Ovary (tissue), 9 donors: ENCODE results near the gene PIAS1. TPM values are rescaled to one million over a fixed set of nuclear protein-coding genes. Genes with fewer than 3 reads are reported as not detected.

Experiments
- DNase-seq, 5 donors: peaks; one replicate each; pipeline ENCODE4 v3.0.0-alpha.2; 2019 to 2020
- H3K27ac ChIP-seq, 2 donors: fragments of 200-600 bp; one replicate each; pipeline versions ENCODE4 v1.5.1 to v1.8.0; 2019 to 2022
- H3K27me3 ChIP-seq: fragments of 200-600 bp; one replicate; pipeline ENCODE4 v1.8.0; 2022
- H3K36me3 ChIP-seq: fragments of 200-600 bp; sonication (generic); one replicate; pipeline ENCODE4 v1.5.1; 2019
- H3K4me1 ChIP-seq: one replicate; pipeline ENCODE4 v1.8.1; 2013; ENCODE audit warnings: mild to moderate bottlenecking, moderate library complexity; ENCODE audit not compliant: insufficient read depth
- H3K4me3 ChIP-seq: fragments of 200-600 bp; sonication (generic); one replicate; pipeline ENCODE4 v1.5.1; 2017
- H3K9me3 ChIP-seq, 2 donors: fragments of 200-600 bp in 1 of 2; sonication (generic) in 1 of 2; one replicate each; pipeline versions ENCODE4 v1.5.1 to v1.8.1; 2013 to 2019; ENCODE audit warnings: mild to moderate bottlenecking in 1 of 2, moderate library complexity in 1 of 2
- CTCF ChIP-seq, 3 donors: fragments of 450-650 bp in 2 of 3; fragments of 200-600 bp in 1 of 3; IDR thresholded peaks; one replicate each; pipeline versions ENCODE4 v1.5.1 to v1.8.0; 2016 to 2022; ENCODE audit warnings: antibody characterized with exemption in 3 of 3, mild to moderate bottlenecking in 1 of 3
- EP300 ChIP-seq: sonication (generic); formaldehyde crosslinking; IDR thresholded peaks from one replicate; pipeline ENCODE4 v1.6.1; 2017; ENCODE audit warnings: antibody characterized with exemption
- POLR2A ChIP-seq: fragments of 450-650 bp; IDR thresholded peaks from one replicate; pipeline ENCODE4 v1.6.1; 2017; ENCODE audit warnings: antibody characterized with exemption, mild to moderate bottlenecking, moderate library complexity
- WGBS, 3 donors: extraction: QIAGEN DNeasy Blood & Tissue Kit in 1 of 3; methylation state at CpG; one replicate each; pipeline versions ENCODE4 v1.1.5 to v1.1.7; 2013 to 2017; 5-methylcytosine and 5-hydroxymethylcytosine counted together
- intact Hi-C, 4 donors: fragments of 100-400 bp; cut with DNase I; formaldehyde crosslinking; loops; one replicate each; pipeline versions ENCODE4 v1.11.0 to v1.15.1; 2022 to 2023
- polyA plus RNA-seq, 2 donors: library from polyadenylated mRNA; stranded (reverse); fragments of 200-250 nt in 1 of 2; fragments of 350-450 nt in 1 of 2; fragmentation: Illumina TruSeq in 1 of 2; extraction: RNeasy Lipid Tissue Mini Kit (QIAGEN cat#74804) in 1 of 2; gene quantifications; one replicate each; pipeline ENCODE4 v1.2.3, GENCODE V29; 2013 to 2014
- total RNA-seq, 7 donors: library from RNA; depleted of rRNA in 2 of 7; stranded (reverse); fragments of >200 nt in 2 of 7; fragmentation: NEBNext Ultra II Directional in 3 of 7; extraction: Animal tissue kit (Norgen Biotek cat#: 25700) in 3 of 7; gene quantifications; one replicate each; pipeline versions ENCODE4 v1.1.0 to v1.2.4, GENCODE V29; 2016 to 2023
- donor health status: DM: no; HTN: no; CAD: no; lungs with moderate emphysema.
- donor health status: DM: no; HTN: no; CAD: no.
- donor health status: Bipolar disorder and iron deficiency.
- donor health status: DM: yes; HTN: yes; CAD: no.
- donor health status: DM: no; HTN: no; CAD: no.
- donor health status: DM: yes; HTN: yes; CAD: no.

The PIAS1 gene
- total and polyA plus RNA-seq, 9 donors = 18.6 to 75.4 (median 48.6) TPM

GRCh38 chr15:68197661-68198437, 143.7 kb downstream of the PIAS1 start:
- no peak overlapping the region for H3K4me3 ChIP-seq
- intact Hi-C loops = loop anchor here in 1 of 4 donors (10.0 kb wide), 1 partner anchor 1023 kb away; no protein-coding TSS in a partner anchor
- H3K27me3 ChIP-seq = no peaks in the 10 kb centered on the region
- peak in 1 of 5 donors; percentile 22 for DNase-seq
- TF ChIP-seq CTCF (IDR thresholded peaks at IDR 0.05) (no peak), POLR2A (no peak), EP300 (no peak)
- H3K9me3 ChIP-seq = no peaks in the 10 kb centered on the region
- 66 to 77% (median 67%) methylated on average over 9 to 11 of the region's 11 CpGs for WGBS, 3 donors
- H3K36me3 ChIP-seq = no peaks in the 10 kb centered on the region
- H3K4me1 ChIP-seq = peaks cover 18% of the 10 kb centered on the region
- H3K27ac ChIP-seq = no peak overlapping the region

DNA sequence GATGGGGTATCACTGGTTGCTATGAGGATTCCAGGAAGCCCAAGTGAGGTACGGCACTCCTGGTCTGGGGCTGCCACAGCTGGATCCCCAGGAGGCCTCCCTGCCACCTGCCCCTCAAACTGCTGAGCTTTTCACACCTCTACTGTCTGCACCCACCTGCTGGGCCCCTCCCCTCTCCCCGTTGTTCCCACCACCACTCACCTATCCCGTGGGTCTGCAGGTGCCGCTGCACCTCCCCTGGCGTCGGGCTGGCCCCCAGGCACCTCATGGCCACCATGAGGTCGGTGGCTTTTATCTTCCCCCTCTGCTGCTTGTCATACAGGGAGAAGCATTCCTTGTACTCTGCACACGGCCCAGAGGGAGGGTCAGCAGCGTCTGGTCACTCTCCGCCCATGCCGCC, 145.2 kb downstream of the PIAS1 start:
- Histone ChIP-seq H3K4me3 (no peak overlapping the region), H3K4me1 (peaks cover 18% of the 10 kb centered on the region), H3K9me3 (no peaks in the 10 kb centered on the region), H3K36me3 (no peaks in the 10 kb centered on the region), H3K27me3 (no peaks in the 10 kb centered on the region), H3K27ac (no peak overlapping the region)
- 39 to 56% (median 44%) methylated on average over 11 of the region's 11 CpGs for WGBS, 3 donors
- no peak for TF ChIP-seq EP300
- TF ChIP-seq CTCF (IDR thresholded peaks at IDR 0.05) = no peak
- TF ChIP-seq POLR2A = no peak
- peak in 1 of 5 donors; percentile 17 for DNase-seq
- intact Hi-C loops = loop anchor here in 1 of 4 donors (10.0 kb wide), 1 partner anchor 1025 kb away; no protein-coding TSS in a partner anchor

- DNase-seq = peak in 4 of 5 donors; percentile 30 to 62 (median 47)
- peaks cover 24% of the 10 kb centered on the region for H3K4me1 ChIP-seq
- peak overlapping the region in 1 of 2 donors; percentile 66 for H3K27ac ChIP-seq
- H3K9me3 ChIP-seq = no peaks in the 10 kb centered on the region
- WGBS, 3 donors = 25 to 56% (median 28%) methylated on average over 11 to 16 of the region's 16 CpGs
- intact Hi-C loops = no loop called here
- H3K4me3 ChIP-seq = no peak overlapping the region
- no peaks in the 10 kb centered on the region for H3K27me3 ChIP-seq
- no peak for TF ChIP-seq POLR2A
- TF ChIP-seq EP300 = no peak
- TF ChIP-seq CTCF (IDR thresholded peaks at IDR 0.05) = no peak
- no peaks in the 10 kb centered on the region for H3K36me3 ChIP-seq
Observed at GRCh38 chr15:68200016-68200861, 146.1 kb downstream of the PIAS1 start.

DNA sequence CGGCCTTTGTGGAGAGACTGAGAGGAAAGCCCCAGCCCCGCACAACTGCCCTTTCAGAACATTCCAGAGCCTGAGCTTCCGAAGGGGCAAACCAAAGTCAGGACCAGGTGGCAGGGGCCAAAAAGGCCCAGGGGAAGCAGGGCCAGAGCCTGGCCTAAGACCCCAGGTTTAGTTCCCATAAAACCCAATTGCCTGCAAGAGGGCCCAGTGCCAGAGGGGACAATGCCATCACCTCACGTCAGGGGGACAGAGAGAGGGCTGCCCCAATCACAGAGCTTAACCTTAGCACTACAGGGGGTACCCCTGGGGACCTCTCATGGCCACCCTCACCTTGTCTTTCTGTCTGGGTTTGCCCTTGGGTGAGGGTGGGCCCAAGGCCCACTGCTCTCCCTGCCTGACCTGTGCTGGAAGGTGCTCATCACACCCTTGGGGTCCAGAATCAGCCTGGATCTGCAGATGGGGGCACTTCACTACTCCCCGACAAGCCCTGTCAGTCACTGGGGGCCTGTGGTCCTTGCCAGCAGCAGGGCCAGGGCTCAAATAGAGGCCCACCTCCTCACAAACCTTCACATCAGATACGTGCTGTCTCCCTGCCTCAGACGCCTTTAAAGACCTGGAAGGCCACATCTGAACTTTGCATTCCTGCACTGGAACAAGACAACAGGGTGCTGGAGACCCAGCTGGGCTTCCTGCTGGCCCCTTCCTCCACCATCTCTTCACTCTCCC, 147.2 kb downstream of the PIAS1 start:
- Histone ChIP-seq H3K36me3 (no peaks in the 10 kb centered on the region), H3K27me3 (no peaks in the 10 kb centered on the region), H3K27ac (peak overlapping the region; percentile 8 to 66), H3K9me3 (no peaks in the 10 kb centered on the region), H3K4me3 (no peak overlapping the region), H3K4me1 (peaks cover 26% of the 10 kb centered on the region)
- WGBS, 3 donors = 88 to 92% (median 89%) methylated on average over 7 of the region's 7 CpGs
- TF ChIP-seq POLR2A (no peak), CTCF (IDR thresholded peaks at IDR 0.05) (no peak), EP300 (no peak)
- intact Hi-C loops = no loop called here
- no peak for DNase-seq
